ENCODE measurements around the gene SLC2A9. TPM values are rescaled to one million over a fixed set of nuclear protein-coding genes. Genes with fewer than 3 reads are reported as not detected.

SLC2A9 gene
- total and polyA plus RNA-seq, 2 donors (not counting 3 experiments of a cell fraction or from before 2014, with no cell fraction given): 1.6 to 1.8 TPM

GRCh38 chr4:9891740-9892139 is 129.6 kb downstream of the SLC2A9 start:
- Histone ChIP-seq H3K27me3 (ENCODE audit: control insufficient read depth in 2 of 2, insufficient read depth in 2 of 2, low read length in 2 of 2) (no peaks in the 10 kb centered on the region), H3K4me1 (ENCODE audit: control insufficient read depth, extremely low read depth, insufficient read depth, low read length) (no peaks in the 10 kb centered on the region), H3K27ac (ENCODE audit: insufficient read depth, low read depth, low read length) (no peak overlapping the region), H3K4me3 (replicated peaks in 1 of 3; ENCODE audit: insufficient read depth in 1 of 3, low read depth in 1 of 3, low read length in 3 of 3) (no peak overlapping the region), H3K9me1 (replicated peaks; ENCODE audit: control insufficient read depth, extremely low read depth, insufficient read depth, low read length) (no peaks in the 10 kb centered on the region), H2AFZ (ENCODE audit: low read depth, low read length) (no peak overlapping the region), H3K4me2 (ENCODE audit: insufficient read depth, low read length) (no peak overlapping the region), H3K9me3 (replicated peaks; ENCODE audit: control insufficient read depth, insufficient read depth, low read length) (no peaks in the 10 kb centered on the region), H3K79me2 (ENCODE audit: control insufficient read depth, insufficient read depth, low read length) (no peaks in the 10 kb centered on the region), H3K36me3 (ENCODE audit: control insufficient read depth in 2 of 2, extremely low read depth in 1 of 2, insufficient read depth in 2 of 2, low read length in 2 of 2) (no peaks in the 10 kb centered on the region), H4K20me1 (replicated peaks; ENCODE audit: control insufficient read depth, extremely low read depth, insufficient read depth, low read length) (no peaks in the 10 kb centered on the region), H3K9ac (replicated peaks; ENCODE audit: extremely low read depth, insufficient read depth, low read length) (no peak overlapping the region)
- no TSS peak for BruUV-seq (replicated peaks)
- no peak for TF ChIP-seq POLR2AphosphoS5 (IDR thresholded peaks at IDR 0.05; ENCODE audit: insufficient read depth, low read depth, low read length)
- TF ChIP-seq, protein P1, sequence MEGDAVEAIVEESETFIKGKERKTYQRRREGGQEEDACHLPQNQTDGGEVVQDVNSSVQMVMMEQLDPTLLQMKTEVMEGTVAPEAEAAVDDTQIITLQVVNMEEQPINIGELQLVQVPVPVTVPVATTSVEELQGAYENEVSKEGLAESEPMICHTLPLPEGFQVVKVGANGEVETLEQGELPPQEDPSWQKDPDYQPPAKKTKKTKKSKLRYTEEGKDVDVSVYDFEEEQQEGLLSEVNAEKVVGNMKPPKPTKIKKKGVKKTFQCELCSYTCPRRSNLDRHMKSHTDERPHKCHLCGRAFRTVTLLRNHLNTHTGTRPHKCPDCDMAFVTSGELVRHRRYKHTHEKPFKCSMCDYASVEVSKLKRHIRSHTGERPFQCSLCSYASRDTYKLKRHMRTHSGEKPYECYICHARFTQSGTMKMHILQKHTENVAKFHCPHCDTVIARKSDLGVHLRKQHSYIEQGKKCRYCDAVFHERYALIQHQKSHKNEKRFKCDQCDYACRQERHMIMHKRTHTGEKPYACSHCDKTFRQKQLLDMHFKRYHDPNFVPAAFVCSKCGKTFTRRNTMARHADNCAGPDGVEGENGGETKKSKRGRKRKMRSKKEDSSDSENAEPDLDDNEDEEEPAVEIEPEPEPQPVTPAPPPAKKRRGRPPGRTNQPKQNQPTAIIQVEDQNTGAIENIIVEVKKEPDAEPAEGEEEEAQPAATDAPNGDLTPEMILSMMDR (IDR thresholded peaks at IDR 0.05; ENCODE audit: extremely low read depth in 1 of 2, insufficient read depth in 1 of 2, low read depth in 1 of 2, low read length in 2 of 2): no peak
- TF ChIP-seq JUN (IDR thresholded peaks at IDR 0.05; ENCODE audit: borderline replicate concordance, insufficient read depth, insufficient read length, low read depth): no peak
- TF ChIP-seq POLR2A (IDR thresholded peaks at IDR 0.05; ENCODE audit: low read depth, low read length): no peak
- TF ChIP-seq GATA2 (IDR thresholded peaks at IDR 0.05; ENCODE audit: insufficient read depth, insufficient read length, low read depth, low read length): no peak
- TF ChIP-seq, protein P2, sequence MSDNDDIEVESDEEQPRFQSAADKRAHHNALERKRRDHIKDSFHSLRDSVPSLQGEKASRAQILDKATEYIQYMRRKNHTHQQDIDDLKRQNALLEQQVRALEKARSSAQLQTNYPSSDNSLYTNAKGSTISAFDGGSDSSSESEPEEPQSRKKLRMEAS (IDR thresholded peaks at IDR 0.05; ENCODE audit: insufficient read depth, insufficient read length): no peak
- no peak for TF ChIP-seq EZH2 (IDR thresholded peaks at IDR 0.05; ENCODE audit: borderline replicate concordance, low read depth, low read length, severe bottlenecking)
- no peak for TF ChIP-seq FOS (IDR thresholded peaks at IDR 0.05; ENCODE audit: borderline replicate concordance, insufficient read depth, low read length)
- TF ChIP-seq MYC (IDR thresholded peaks at IDR 0.05; ENCODE audit: low read depth, low read length): no peak
- ChIA-PET CTCF (no interaction called here), POLR2A (no interaction called here)
- dilution Hi-C loops (cut with MboI; ENCODE audit: extremely low pct_ligation_motif_present, low sequenced_read_pairs): no loop called here
- FAIRE-seq (no peak), DNase-seq (ENCODE audit: low read depth, low spot score) (no peak)
- intact Hi-C loops (cut with micrococcal nuclease): no loop called here
